SW480 (cell line): ENCODE measurements around the gene UCP3.

Experiments
- DNase-seq: peaks from one replicate; pipeline ENCODE4 v3.0.0-alpha.2; 2016; ENCODE audit warnings: low spot score

UCP3 gene

GRCh38 chr11:74018331-74019005 lies 9.6 kb upstream of the UCP3 start:
- no peak for DNase-seq

GRCh38 chr11:74017631-74018030 lies 8.7 kb upstream of the UCP3 start:
- DNase-seq: no peak

DNA sequence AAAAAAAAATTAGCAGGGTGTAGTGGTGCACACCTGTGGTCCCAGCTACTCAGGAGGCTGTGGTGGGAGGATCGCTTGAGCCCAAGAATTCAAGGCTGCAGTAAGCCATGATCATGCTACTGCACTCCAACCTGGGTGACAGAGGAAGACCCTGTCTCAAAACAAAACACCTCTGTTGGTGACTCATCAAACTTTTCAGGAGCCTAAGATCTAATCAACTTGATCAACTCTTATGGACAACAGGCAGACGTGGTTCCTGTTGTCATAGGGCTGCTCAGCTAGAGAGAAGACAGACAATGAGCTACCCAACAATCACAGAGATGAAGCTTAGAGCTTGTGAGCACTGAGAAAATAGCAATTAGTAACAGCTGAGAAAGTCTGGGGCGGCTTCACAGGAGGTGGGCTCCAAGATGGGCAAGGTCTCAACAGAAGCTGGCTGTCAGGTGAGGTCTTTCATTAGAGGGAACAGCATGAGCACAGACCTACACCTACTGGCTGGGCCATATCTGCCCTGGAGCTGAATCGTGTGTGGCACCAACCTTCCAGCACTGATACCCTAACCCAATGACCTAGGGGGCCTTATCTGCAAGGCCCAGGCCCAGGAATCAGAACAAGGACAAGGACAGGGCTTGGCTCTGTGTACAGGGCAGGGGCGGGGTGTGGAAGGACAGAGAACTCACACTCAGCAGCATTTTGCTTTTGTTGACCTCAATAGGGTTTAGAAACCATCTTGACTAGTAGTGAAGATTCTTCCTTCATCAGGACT lies 7.2 kb upstream of the UCP3 start:
- no peak for DNase-seq

GRCh38 chr11:74014880-74015279 lies 6.0 kb upstream of the UCP3 start:
- no peak for DNase-seq

DNA sequence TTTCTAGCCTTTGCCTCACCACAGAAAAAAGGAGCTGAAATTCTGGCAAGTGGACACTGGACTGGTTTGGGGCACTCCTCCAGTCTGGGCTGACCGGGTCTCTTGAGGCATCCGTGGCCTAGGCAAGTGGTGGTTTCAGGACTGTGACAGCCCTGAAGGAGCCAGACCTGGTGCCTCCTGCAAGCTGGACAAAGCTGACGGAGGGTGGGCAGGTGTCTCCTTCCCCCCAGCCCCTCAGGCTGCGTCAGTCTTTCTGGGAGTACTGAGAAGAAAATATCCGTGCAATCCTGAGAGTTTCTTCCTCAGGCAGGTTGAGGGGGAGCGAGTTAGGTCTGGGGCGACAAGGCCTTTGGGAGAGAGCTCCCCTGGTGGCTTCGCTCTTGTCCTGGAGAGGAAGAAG lies 4.3 kb upstream of the UCP3 start:
- DNase-seq: no peak

- no peak for DNase-seq
These were observed 3.4 kb upstream of the UCP3 start for GRCh38 chr11:74012074-74012809.

GRCh38 chr11:74011360-74012073 lies 2.6 kb upstream of the UCP3 start:
- no peak for DNase-seq

- no peak for DNase-seq
These were observed 1.7 kb upstream of the UCP3 start for GRCh38 chr11:74010306-74011300.

- no peak for DNase-seq
These were observed 905 bp upstream of the UCP3 start for GRCh38 chr11:74009675-74010305.

DNA sequence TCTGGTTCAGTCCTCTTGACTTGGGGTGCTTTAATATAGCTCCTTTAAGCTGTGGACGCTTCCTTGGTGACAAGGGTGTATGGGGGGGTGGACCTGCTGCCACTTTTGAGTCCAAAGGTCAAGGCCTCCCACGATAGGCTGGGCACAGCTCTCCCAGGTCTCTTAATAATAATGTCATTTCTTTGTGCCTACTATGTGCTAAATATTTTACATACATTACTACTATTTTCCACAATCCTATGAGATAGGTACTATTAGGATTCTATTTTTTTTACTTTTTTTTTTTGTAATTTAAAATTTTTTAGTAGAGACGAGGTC lies 304 bp upstream of the UCP3 start:
- DNase-seq: no peak

- DNase-seq: no peak
These were observed 1.1 kb downstream of the UCP3 start for GRCh38 chr11:74007691-74008372.

DNA sequence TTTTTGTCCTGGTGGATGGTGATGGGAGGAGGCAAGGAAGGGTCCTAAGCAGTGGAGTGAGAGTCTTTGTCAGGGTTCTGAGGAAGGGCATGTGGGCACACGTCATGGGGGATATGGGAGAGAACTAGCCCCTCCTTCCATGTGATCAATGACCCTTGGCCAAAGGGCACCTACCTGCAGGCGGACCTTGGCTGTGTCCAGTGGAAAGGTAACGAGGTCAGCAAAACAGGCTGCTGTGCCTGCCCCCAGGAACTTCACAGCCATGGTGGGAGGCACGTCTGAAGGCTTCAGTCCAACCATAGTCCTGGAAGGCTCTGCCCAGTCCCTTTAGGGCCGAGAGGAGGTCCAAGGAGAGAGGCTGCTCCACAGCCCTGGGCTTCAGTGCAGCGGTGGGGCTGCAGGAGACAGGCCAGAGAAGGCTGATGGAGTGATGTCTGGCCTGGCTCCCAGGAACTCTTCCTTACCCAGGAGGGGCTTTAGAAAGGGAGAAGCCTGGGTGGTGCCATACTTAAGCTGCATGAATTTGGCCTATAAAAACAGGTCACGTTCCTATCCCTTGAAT lies 2.1 kb downstream of the UCP3 start:
- DNase-seq: no peak

GRCh38 chr11:74005721-74006517 lies 3.0 kb downstream of the UCP3 start:
- no peak for DNase-seq

DNA sequence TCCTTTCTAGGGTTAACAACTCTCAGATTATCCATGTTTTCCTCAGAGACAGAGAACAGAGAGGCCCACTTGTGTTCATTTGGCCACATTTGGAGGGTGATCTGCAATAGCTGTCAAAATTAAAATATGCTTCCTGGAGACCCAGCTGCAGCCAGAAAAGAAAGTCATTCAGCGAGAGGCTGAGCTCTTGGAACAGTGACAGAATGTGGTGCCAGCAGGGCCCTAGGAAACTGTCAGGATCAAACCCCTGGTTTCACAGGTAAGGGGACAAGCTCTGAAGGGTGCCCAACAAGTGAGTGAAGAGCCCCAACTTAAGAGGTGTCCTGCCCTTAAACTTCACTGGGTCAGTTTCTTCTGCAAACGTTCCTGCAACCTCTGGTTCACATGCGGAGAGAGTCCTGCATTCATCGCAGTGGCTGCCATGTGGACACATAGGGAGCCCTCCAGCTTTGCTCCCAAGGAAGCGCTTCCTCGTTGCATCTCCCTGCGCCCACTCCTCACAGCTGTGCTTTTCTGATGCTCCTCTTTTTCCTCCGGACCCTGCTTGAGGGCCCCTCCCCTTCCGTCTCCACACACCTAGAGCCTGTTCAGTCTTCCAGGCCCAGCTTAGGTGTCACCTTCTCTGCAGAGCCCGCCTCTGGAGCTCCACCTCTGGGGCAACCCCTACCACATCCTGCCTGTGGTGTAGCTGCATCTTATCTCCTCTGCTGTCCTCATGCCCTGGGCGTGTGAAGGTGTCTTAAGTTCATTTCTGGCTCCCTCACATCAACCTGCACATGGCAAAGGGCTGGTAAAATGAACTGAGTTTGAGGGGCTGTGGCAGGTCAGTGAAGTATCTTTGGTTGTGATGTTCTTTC lies 3.9 kb downstream of the UCP3 start:
- no peak for DNase-seq

DNA sequence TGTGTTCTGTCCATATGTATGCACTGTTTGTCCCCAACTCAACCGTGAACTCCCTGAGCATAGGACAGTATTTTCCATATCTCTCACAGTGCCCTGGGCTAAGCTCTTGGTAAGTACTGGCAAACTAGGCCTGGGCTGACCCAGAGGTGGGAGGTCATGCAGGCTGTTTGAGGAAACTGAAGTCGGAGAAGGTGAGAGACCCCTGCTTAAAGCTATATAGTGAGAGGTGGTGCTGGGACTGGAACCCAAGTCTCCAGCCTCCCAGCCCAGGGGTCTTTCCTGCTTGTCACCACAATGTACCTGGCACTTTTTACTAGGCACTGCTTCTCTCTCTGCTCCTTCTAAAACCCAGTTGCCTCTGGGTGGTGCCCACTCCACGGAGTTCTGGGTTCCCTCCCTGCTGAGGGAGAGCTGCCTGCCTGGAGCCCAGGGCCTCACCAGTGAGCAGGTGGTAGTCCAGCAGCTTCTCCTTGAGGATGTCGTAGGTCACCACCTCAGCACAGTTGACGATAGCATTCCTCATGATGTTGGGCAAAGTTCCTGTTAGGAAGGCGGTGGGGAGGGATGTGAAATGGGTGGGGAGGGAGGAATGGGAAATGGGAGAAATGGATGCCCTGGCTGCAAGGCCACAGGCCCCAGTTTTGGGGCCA lies 4.7 kb downstream of the UCP3 start:
- no peak for DNase-seq

- DNase-seq: no peak
These were observed 6.1 kb downstream of the UCP3 start for GRCh38 chr11:74002832-74003231.

GRCh38 chr11:74001822-74002286 lies 7.0 kb downstream of the UCP3 start:
- no peak for DNase-seq
